Stimulated activated CD4-positive, alpha-beta T cell treated with anti-CD3 and anti-CD28 coated beads, Interleukin-2, amount 100 ng/mL, for 24 hours (primary cell): ENCODE data around the gene RAB3GAP2.
"Not testable (repeated sequence)": the region's sequence is repeated elsewhere in the genome, so short reads cannot be mapped to it uniquely, and the experiment has no call there.

Experiments used
- DNase-seq, 2 donors: peaks; one replicate each; pipeline ENCODE4 v3.0.0-alpha.2; 2020

The RAB3GAP2 gene

GRCh38 chr1:220239213-220239612, 33.0 kb downstream of the RAB3GAP2 start:
- DNase-seq = no peak

GRCh38 chr1:220236278-220236677, 36.0 kb downstream of the RAB3GAP2 start:
- DNase-seq = not testable (repeated sequence)

GRCh38 chr1:220235462-220235861, 36.8 kb downstream of the RAB3GAP2 start:
- DNase-seq = no peak

- no peak for DNase-seq
These were observed 38.3 kb downstream of the RAB3GAP2 start for GRCh38 chr1:220233927-220234326.

GRCh38 chr1:220229771-220230170, 42.5 kb downstream of the RAB3GAP2 start:
- no peak for DNase-seq

- no peak for DNase-seq
These were observed 44.9 kb downstream of the RAB3GAP2 start for GRCh38 chr1:220227393-220227792.

- DNase-seq = no peak
These were observed 45.5 kb downstream of the RAB3GAP2 start for GRCh38 chr1:220226752-220227151.

- DNase-seq = no peak
These were observed 46.3 kb downstream of the RAB3GAP2 start for GRCh38 chr1:220225957-220226356.

GRCh38 chr1:220224611-220225124, 47.6 kb downstream of the RAB3GAP2 start:
- DNase-seq = no peak

GRCh38 chr1:220224033-220224432, 48.2 kb downstream of the RAB3GAP2 start:
- DNase-seq = no peak

- DNase-seq = no peak
These were observed 49.3 kb downstream of the RAB3GAP2 start for GRCh38 chr1:220222939-220223338.

GRCh38 chr1:220221670-220222069, 50.6 kb downstream of the RAB3GAP2 start:
- DNase-seq = no peak

- no peak for DNase-seq
These were observed 51.0 kb downstream of the RAB3GAP2 start for GRCh38 chr1:220221269-220221668.

GRCh38 chr1:220220699-220221040, 51.6 kb downstream of the RAB3GAP2 start:
- DNase-seq = not testable (repeated sequence)

GRCh38 chr1:220219865-220220698, 52.2 kb downstream of the RAB3GAP2 start:
- no peak for DNase-seq

GRCh38 chr1:220219136-220219442, 53.2 kb downstream of the RAB3GAP2 start:
- no peak for DNase-seq

- DNase-seq = peak; percentile 39 to 55
These were observed 53.7 kb downstream of the RAB3GAP2 start for GRCh38 chr1:220218397-220219135.

GRCh38 chr1:220217383-220217988, 54.8 kb downstream of the RAB3GAP2 start:
- no peak for DNase-seq

- DNase-seq = no peak
These were observed 58.8 kb downstream of the RAB3GAP2 start for GRCh38 chr1:220213382-220213983.

GRCh38 chr1:220207411-220207810, 64.8 kb downstream of the RAB3GAP2 start:
- no peak for DNase-seq

- DNase-seq = not testable (repeated sequence)
These were observed 67.5 kb downstream of the RAB3GAP2 start for GRCh38 chr1:220204758-220205157.

GRCh38 chr1:220203816-220204215, 68.4 kb downstream of the RAB3GAP2 start:
- no peak for DNase-seq
